ENCODE data around the gene CRACDL. TPM values are rescaled to one million over a fixed set of nuclear protein-coding genes. Genes with fewer than 3 reads are reported as not detected.

Gene CRACDL
- total and polyA plus RNA-seq, 2 donors (not counting 1 experiment from before 2014, with no cell fraction given): 0.25 TPM; not detected in 1

DNA sequence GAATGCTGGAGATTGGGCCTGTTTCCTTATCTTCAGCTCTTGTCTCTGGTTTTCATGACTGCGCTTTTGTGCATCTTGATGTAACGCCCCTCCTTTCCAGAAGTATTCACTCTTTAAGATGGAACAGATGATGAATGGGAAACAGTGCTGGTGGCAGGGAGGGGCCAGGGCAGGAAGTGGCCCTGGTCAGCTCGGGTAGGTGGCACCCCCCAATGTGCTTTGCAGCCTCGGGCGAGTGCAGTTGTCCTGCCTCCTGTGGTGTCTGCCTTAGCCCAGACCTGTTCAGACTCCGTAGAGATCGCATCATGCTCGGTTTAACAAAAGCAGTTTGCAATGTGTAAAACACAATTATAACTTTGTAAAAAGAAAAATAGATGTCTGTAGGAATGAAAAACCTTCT, 188.1 kb downstream of the CRACDL start:
- peaks cover 17 to 19% of the 10 kb centered on the region in 2 donors for H3K4me1 ChIP-seq (ENCODE audit: control insufficient read depth in 2 of 2, insufficient read depth in 2 of 2, low read length in 2 of 2)
- ATAC-seq (ENCODE audit: low read depth) (no peak), DNase-seq (no peak)
- intact Hi-C loops (cut with micrococcal nuclease): no loop called here
- ChIA-PET POLR2A (interaction anchor here (1.7 kb wide), 1 partner anchor 17 kb away, joined by 4 read pairs; no protein-coding TSS in a partner anchor), CTCF (interaction anchor here (0.9 to 1.4 kb wide), 4 partner anchors 18 to 99 kb away, joined by 3 to 4 read pairs (median 4); no protein-coding TSS in a partner anchor)
- WGBS (ENCODE audit: insufficient coverage): 59% methylated on average over 3 of the region's 8 CpGs
- H3K4me1 Mint-ChIP-seq: peaks cover 21% of the 10 kb centered on the region
- H4K20me1 ChIP-seq (ENCODE audit: control insufficient read depth, insufficient read depth, low read length, poor library complexity, severe bottlenecking): no peaks in the 10 kb centered on the region
- TF ChIP-seq CTCF (IDR thresholded peaks at IDR 0.05) (no peak), EZH2 (IDR thresholded peaks at IDR 0.05; ENCODE audit: borderline replicate concordance, insufficient read depth, low read depth, low read length, poor library complexity, severe bottlenecking) (no peak)
- no peaks in the 10 kb centered on the region for H3K36me3 ChIP-seq (replicated peaks in 1 of 2; ENCODE audit: control extremely low read depth in 1 of 2, control insufficient read depth in 1 of 2, extremely low read depth in 1 of 2, insufficient read depth in 2 of 2, low read length in 1 of 2)
- H3K27ac Mint-ChIP-seq: peak overlapping the region; percentile 46
- peak overlapping the region; percentile 43 for H3K4me2 ChIP-seq (replicated peaks; ENCODE audit: low read depth, low read length, poor library complexity, severe bottlenecking)
- H2AFZ ChIP-seq (ENCODE audit: insufficient read depth, low read depth, low read length, poor library complexity, severe bottlenecking): peak overlapping the region; percentile 27
- H3K9me3 ChIP-seq (ENCODE audit: control extremely low read depth in 1 of 3, control insufficient read depth in 2 of 3, insufficient read depth in 1 of 3, low read length in 2 of 3): peaks cover 0 to 8% (median 0%) of the 10 kb centered on the region in 3 donors
- no peaks in the 10 kb centered on the region for H3K79me2 ChIP-seq (ENCODE audit: control insufficient read depth, insufficient read depth, low read length)
- H3K27me3 ChIP-seq (replicated peaks in 1 of 4; ENCODE audit: control extremely low read depth in 1 of 4, control insufficient read depth in 3 of 4, insufficient read depth in 4 of 4, low read length in 3 of 4): no peaks in the 10 kb centered on the region
- no peak overlapping the region for H3K4me3 ChIP-seq (ENCODE audit: control extremely low read depth in 1 of 5, extremely low read depth in 1 of 5, insufficient read depth in 1 of 5, low read depth in 2 of 5, low read length in 4 of 5)
- H3K4me3 Mint-ChIP-seq: peak overlapping the region; percentile 23
- no peak overlapping the region for H3K27ac ChIP-seq (ENCODE audit: low read length in 2 of 2)
- no peak overlapping the region for H3K9ac ChIP-seq (ENCODE audit: low read length)
- peaks cover under 1% of the 10 kb centered on the region for H3K27me3 Mint-ChIP-seq
- no peaks in the 10 kb centered on the region for H3K9me3 Mint-ChIP-seq (ENCODE audit: insufficient read depth)

- Histone ChIP-seq H3K9ac (ENCODE audit: low read length) (no peak overlapping the region), H2AFZ (ENCODE audit: insufficient read depth, low read depth, low read length, poor library complexity, severe bottlenecking) (no peak overlapping the region), H4K20me1 (ENCODE audit: control insufficient read depth, insufficient read depth, low read length, poor library complexity, severe bottlenecking) (no peaks in the 10 kb centered on the region), H3K9me3 (ENCODE audit: control extremely low read depth in 1 of 3, control insufficient read depth in 2 of 3, insufficient read depth in 1 of 3, low read length in 2 of 3) (peaks cover 0 to 8% (median 0%) of the 10 kb centered on the region in 3 donors), H3K4me1 (ENCODE audit: control insufficient read depth in 2 of 2, insufficient read depth in 2 of 2, low read length in 2 of 2) (peaks cover 17 to 19% of the 10 kb centered on the region in 2 donors), H3K27ac (ENCODE audit: low read length in 2 of 2) (no peak overlapping the region), H3K36me3 (replicated peaks in 1 of 2; ENCODE audit: control extremely low read depth in 1 of 2, control insufficient read depth in 1 of 2, extremely low read depth in 1 of 2, insufficient read depth in 2 of 2, low read length in 1 of 2) (no peaks in the 10 kb centered on the region), H3K4me3 (ENCODE audit: control extremely low read depth in 1 of 5, extremely low read depth in 1 of 5, insufficient read depth in 1 of 5, low read depth in 2 of 5, low read length in 4 of 5) (no peak overlapping the region), H3K4me2 (replicated peaks; ENCODE audit: low read depth, low read length, poor library complexity, severe bottlenecking) (no peak overlapping the region), H3K79me2 (ENCODE audit: control insufficient read depth, insufficient read depth, low read length) (no peaks in the 10 kb centered on the region), H3K27me3 (replicated peaks in 1 of 4; ENCODE audit: control extremely low read depth in 1 of 4, control insufficient read depth in 3 of 4, insufficient read depth in 4 of 4, low read length in 3 of 4) (peaks cover 0 to 2% (median 0%) of the 10 kb centered on the region in 4 experiments)
- no peak for DNase-seq
- H3K9me3 Mint-ChIP-seq (ENCODE audit: insufficient read depth): no peaks in the 10 kb centered on the region
- intact Hi-C loops (cut with micrococcal nuclease): no loop called here
- no peak for ATAC-seq (ENCODE audit: low read depth)
- H3K4me1 Mint-ChIP-seq: peaks cover 23% of the 10 kb centered on the region
- ChIA-PET POLR2A (no interaction called here), CTCF (no interaction called here)
- TF ChIP-seq CTCF (IDR thresholded peaks at IDR 0.05): no peak
- TF ChIP-seq EZH2 (IDR thresholded peaks at IDR 0.05; ENCODE audit: borderline replicate concordance, insufficient read depth, low read depth, low read length, poor library complexity, severe bottlenecking): no peak
- H3K4me3 Mint-ChIP-seq: no peak overlapping the region
- peaks cover 5% of the 10 kb centered on the region for H3K27me3 Mint-ChIP-seq
- no peak overlapping the region for H3K27ac Mint-ChIP-seq
Observed at GRCh38 chr2:98746426-98746825, 189.6 kb downstream of the CRACDL start.

Measured in B cell (primary cell).